IPS-18c (cell line): ENCODE results near the gene PIK3AP1.
"Not testable (repeated sequence)": the region's sequence is repeated elsewhere in the genome, so short reads cannot be mapped to it uniquely, and the experiment has no call there.

Experiments
- H3K4me3 ChIP-seq: 2 replicates; pipeline ENCODE4 v1.7.0; 2013; ENCODE audit warnings: low read depth, mild to moderate bottlenecking, low read length, moderate library complexity; ENCODE audit not compliant: insufficient read depth
- H3K9me3 ChIP-seq: one replicate; pipeline ENCODE4 v1.6.1; 2013; ENCODE audit warnings: mild to moderate bottlenecking, low read length, moderate library complexity; ENCODE audit not compliant: control insufficient read depth, insufficient read depth

PIK3AP1 gene

DNA sequence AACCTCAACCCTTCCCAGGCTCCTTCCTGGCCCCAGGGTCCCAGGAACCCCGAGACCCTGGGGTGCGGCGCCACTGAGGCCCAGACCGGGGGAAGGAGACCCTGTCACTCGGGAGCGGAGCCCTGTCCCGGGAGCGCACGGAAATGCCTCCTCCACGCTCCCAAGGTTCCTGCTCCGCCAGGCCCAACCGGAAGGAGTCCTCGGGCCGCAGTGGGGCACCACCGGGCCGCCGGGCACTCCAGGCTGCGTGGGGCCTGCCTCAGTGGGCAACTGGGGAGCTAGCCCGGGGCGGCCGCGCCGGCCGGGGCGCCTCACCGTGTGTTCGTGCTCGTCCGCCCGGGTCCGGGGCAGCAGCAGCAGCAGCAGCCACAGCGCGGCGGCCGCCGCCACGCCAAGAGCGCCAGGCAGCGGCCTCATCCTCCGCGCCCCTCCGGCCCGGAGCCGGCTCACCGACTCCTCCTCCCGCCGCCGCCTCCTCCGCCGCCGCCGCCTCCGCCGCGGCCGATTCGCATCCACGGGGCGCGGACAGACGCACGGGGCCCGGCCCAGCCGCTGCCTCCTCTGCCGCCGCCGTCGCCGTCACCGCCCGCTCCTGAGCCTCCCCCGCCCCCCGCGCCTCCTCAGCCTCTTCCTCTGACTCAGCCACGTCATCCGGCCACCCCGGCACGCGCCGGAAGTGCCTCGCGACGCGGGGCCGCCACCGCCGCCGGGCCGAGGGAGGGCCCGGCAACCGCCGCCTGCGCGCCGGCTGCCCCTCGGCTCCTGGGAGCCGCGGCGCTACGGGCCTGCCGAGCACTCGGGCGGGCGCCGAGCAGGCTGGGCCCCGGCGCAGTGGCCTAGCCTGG is 133.7 kb downstream of the PIK3AP1 start, which contains the start of gene TM9SF3:
TM9SF3 (minus strand) TSS at position 594 of the 845 bp plus-strand sequence; CDS start at position 417, 177 bp downstream.
- Histone ChIP-seq H3K9me3 (no peaks in the 10 kb centered on the region), H3K4me3 (peak within 1 kb of the TSS; percentile 90)

- Histone ChIP-seq H3K9me3 (no peaks in the 10 kb centered on the region), H3K4me3 (peak overlapping the region; percentile 90)
Measured at GRCh38 chr10:96585736-96586418, 134.4 kb downstream of the PIK3AP1 start.

GRCh38 chr10:96584474-96584873 is 135.8 kb downstream of the PIK3AP1 start:
- Histone ChIP-seq H3K4me3 (no peak overlapping the region), H3K9me3 (no peaks in the 10 kb centered on the region)

- H3K4me3 ChIP-seq: no peak overlapping the region
- no peaks in the 10 kb centered on the region for H3K9me3 ChIP-seq
Measured at GRCh38 chr10:96584035-96584434, 136.3 kb downstream of the PIK3AP1 start.

DNA sequence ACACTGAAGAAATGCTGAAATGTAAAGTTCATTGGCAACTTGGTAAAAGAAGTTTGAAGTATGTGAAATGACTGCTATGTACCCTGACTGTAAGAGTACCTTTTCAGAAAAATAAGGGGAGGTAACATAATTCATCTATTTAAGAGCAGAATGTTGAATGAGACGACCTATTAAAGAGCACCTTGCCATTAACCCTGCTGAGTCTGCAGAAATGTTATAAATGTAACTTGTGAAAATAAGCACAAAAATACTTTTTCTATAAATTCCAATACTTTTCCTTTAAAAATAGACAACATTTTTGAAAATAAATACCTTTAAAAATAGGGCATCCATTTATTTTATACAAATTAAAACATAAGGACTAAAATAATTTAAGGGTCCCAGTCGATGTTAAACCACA is 141.2 kb downstream of the PIK3AP1 start:
- no peak overlapping the region for H3K4me3 ChIP-seq
- no peaks in the 10 kb centered on the region for H3K9me3 ChIP-seq

DNA sequence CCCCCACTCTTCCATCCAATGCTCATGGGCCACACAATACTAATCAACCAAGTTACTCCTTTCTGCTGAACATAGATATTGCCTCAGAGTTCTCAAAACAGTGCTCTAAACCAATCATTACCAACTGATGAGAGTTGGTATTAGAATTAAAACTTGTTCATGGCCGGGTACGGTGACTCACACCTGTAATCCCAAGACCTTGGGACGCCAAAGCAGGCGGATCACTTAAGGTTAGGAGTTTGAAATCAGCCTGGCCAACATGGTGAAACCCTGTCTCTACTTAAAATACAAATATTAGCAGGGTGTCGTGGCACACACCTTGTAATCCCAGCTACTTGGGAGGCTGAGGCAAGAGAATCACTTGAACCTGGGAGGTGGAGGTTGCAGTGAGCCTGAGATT is 141.7 kb downstream of the PIK3AP1 start:
- no peak overlapping the region for H3K4me3 ChIP-seq
- H3K9me3 ChIP-seq: no peaks in the 10 kb centered on the region

- Histone ChIP-seq H3K4me3 (no peak overlapping the region), H3K9me3 (no peaks in the 10 kb centered on the region)
Measured at GRCh38 chr10:96578022-96578421, 142.3 kb downstream of the PIK3AP1 start.

- Histone ChIP-seq H3K4me3 (no peak overlapping the region), H3K9me3 (no peaks in the 10 kb centered on the region)
Measured at GRCh38 chr10:96577069-96577468, 143.2 kb downstream of the PIK3AP1 start.

- Histone ChIP-seq H3K4me3 (no peak overlapping the region), H3K9me3 (no peaks in the 10 kb centered on the region)
Measured at GRCh38 chr10:96576277-96576980, 143.9 kb downstream of the PIK3AP1 start.

- not testable (repeated sequence) for H3K9me3 ChIP-seq, H3K4me3 ChIP-seq
Measured at GRCh38 chr10:96574564-96574963, 145.8 kb downstream of the PIK3AP1 start.

- no peaks in the 10 kb centered on the region for H3K9me3 ChIP-seq
- H3K4me3 ChIP-seq: no peak overlapping the region
Measured at GRCh38 chr10:96573036-96573435, 147.3 kb downstream of the PIK3AP1 start.

- H3K4me3 ChIP-seq: no peak overlapping the region
- H3K9me3 ChIP-seq: no peaks in the 10 kb centered on the region
Measured at GRCh38 chr10:96570983-96571964, 149.0 kb downstream of the PIK3AP1 start.

DNA sequence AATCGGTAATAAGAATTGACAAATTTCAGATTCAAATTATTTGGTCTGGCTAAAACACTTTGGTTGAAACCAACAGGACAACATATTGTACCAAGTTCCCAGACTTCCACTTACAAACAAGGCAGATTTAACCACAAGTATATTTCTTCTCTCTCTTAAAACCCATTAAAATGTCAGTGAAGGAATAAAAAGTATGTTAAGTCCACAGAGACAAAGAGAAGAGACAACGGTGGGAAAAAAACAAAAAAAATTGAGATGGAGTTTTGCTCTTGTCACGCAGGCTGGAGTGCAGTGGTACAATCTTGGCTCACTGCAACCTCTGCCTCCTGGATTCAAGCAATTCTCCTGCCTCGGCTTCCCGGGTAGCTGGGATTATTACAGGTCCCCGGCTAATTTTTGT is 149.8 kb downstream of the PIK3AP1 start:
- H3K9me3 ChIP-seq: no peaks in the 10 kb centered on the region

GRCh38 chr10:96568402-96568801 is 151.9 kb downstream of the PIK3AP1 start:
- H3K4me3 ChIP-seq: no peak overlapping the region

More for the DNA sequence above, 149.8 kb downstream of the PIK3AP1 start:
- H3K4me3 ChIP-seq: no peak overlapping the region

GRCh38 chr10:96565774-96566173 is 154.5 kb downstream of the PIK3AP1 start:
- H3K9me3 ChIP-seq: no peaks in the 10 kb centered on the region
- no peak overlapping the region for H3K4me3 ChIP-seq

More at GRCh38 chr10:96568402-96568801, 151.9 kb downstream of the PIK3AP1 start:
- no peaks in the 10 kb centered on the region for H3K9me3 ChIP-seq

- Histone ChIP-seq H3K9me3 (no peaks in the 10 kb centered on the region), H3K4me3 (no peak overlapping the region)
Measured at GRCh38 chr10:96560966-96561887, 159.1 kb downstream of the PIK3AP1 start.
